ENCODE results near the gene TRPM5.
A peak's percentile ranks its signal among the peaks of the same experiment; 100 is the strongest.
"Not testable (repeated sequence)": the region's sequence is repeated elsewhere in the genome, so short reads cannot be mapped to it uniquely, and the experiment has no call there.

The TRPM5 gene, protein sequence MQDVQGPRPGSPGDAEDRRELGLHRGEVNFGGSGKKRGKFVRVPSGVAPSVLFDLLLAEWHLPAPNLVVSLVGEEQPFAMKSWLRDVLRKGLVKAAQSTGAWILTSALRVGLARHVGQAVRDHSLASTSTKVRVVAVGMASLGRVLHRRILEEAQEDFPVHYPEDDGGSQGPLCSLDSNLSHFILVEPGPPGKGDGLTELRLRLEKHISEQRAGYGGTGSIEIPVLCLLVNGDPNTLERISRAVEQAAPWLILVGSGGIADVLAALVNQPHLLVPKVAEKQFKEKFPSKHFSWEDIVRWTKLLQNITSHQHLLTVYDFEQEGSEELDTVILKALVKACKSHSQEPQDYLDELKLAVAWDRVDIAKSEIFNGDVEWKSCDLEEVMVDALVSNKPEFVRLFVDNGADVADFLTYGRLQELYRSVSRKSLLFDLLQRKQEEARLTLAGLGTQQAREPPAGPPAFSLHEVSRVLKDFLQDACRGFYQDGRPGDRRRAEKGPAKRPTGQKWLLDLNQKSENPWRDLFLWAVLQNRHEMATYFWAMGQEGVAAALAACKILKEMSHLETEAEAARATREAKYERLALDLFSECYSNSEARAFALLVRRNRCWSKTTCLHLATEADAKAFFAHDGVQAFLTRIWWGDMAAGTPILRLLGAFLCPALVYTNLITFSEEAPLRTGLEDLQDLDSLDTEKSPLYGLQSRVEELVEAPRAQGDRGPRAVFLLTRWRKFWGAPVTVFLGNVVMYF (N-terminal part only)
- long read RNA-seq, donor 1: 0 reads
- long read RNA-seq, donor 2: 0 reads
- long read RNA-seq, donor 3: 0 reads
- long read RNA-seq, donor 4: 0 reads
- long read RNA-seq, donor 5: 0 reads
- long read RNA-seq, donor 6: 0 reads
- long read RNA-seq, donor 7: 0 reads
- long read RNA-seq, donor 8: 0 reads

GRCh38 chr11:2443881-2444820, at the start of gene TRPM5:
Gene TRPM5 (minus strand): TSS chr11:2444514. CDS start chr11:2423036, 21,478 bp downstream.
- DNase-seq: peak; percentile 50

DNA sequence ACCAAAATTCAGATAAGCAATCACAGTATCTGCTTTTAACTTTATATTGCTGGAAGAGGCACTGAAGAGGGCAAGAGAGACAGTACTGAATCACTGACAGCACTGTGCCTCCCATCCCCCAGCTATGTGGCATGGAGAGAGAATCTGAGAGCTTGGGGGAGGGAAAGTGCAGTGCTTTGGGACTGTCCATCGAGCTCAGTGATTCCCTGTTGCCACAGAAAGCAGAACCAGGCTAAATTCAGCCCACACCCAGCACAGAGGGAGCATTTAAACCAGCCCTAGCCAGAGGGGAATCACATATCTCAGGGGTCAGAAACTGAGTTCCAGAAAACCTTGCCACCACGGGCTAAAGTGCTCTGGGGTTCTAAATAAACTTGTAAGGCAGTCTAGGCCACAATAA, 44.8 kb upstream of the TRPM5 start:
- no peak for DNase-seq

- no peak for DNase-seq
Observed at GRCh38 chr11:2488004-2488403, 43.7 kb upstream of the TRPM5 start.

DNA sequence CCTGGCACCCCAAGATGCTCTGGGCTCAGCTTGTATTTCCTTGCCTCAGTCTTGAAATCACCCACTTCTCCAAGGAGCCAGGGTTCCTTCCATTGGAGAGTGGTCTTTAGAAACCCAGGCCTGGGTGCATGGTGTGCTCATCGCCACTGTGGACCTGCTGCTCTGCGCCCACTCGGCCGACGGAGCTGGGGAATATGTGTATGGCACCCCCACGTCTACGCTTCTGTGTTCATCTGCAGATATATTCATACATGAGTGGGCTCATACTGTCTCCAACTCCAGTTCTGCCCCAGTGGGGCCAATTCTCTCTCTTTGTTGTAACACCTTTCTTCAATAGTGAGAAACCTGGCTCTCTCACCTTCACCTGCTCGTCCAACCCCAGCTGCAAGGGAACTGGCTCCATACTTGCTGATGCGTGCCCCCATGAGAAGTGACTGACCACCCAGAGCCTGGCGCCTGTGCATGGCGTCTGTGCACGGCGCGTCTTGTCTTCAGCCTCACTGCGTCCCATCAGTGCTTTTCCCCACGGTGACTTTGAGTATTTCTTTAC, 40.3 kb upstream of the TRPM5 start:
- no peak for DNase-seq

DNA sequence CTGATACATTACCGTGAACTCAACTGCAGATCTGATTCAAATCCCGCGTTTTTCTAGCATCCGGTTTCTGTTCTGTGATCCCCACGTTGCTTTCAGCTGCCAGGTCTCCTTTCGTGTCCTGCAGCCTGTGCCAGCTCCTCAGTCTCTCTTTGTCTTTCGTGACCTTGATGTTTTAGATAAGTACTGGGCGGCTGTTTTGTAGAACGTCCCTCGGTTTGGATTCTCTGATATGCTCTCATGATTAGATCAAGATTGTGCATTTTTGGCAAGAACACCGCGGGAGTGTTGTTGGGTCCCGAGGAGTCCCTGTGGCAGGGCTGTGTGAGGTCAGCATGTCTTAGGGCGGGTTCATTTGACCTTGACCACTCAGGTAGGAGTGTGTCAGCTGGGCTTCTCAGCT, 39.1 kb upstream of the TRPM5 start:
- DNase-seq: no peak

DNA sequence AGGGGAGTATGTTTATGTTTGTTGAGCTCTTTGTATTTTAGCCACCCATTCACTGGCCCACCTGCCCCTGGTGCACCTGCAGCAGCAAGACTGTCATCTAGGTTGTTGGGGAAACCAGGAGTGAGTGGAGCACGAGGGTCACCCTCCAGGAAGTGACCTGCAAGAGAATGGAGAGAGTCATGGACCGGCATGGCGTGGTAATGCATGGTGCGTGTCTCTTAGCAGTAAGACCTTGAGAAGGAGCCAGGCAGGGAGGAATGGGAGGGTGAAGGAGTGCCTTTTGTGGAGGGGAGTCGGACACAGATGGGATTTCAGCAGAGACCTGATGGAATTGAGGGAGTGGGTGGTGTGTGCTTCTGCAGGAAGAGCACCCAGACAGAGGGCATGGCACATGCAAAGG, 38.4 kb upstream of the TRPM5 start:
- DNase-seq: no peak

DNA sequence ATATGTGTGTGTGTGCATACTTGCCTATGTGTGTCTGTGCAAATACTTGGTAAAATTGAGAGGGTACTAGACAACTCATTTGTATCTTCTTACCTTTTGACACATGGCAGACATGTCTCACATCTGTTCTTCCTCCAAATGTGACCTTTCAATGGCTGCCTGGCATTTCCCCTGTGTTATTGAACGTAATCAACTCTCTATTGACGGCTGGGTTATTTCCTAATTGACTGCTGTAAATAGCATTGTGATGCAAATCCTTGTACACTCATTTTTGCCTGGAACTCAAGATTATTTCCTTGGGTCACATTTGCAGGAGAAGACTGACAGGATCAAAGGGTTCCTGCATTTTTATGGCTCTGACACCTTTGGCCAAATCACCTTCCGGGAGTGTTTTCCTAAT, 37.9 kb upstream of the TRPM5 start:
- no peak for DNase-seq

GRCh38 chr11:2481253-2481652, 36.9 kb upstream of the TRPM5 start:
- DNase-seq: no peak

GRCh38 chr11:2480874-2481220, 36.5 kb upstream of the TRPM5 start:
- DNase-seq: no peak

DNA sequence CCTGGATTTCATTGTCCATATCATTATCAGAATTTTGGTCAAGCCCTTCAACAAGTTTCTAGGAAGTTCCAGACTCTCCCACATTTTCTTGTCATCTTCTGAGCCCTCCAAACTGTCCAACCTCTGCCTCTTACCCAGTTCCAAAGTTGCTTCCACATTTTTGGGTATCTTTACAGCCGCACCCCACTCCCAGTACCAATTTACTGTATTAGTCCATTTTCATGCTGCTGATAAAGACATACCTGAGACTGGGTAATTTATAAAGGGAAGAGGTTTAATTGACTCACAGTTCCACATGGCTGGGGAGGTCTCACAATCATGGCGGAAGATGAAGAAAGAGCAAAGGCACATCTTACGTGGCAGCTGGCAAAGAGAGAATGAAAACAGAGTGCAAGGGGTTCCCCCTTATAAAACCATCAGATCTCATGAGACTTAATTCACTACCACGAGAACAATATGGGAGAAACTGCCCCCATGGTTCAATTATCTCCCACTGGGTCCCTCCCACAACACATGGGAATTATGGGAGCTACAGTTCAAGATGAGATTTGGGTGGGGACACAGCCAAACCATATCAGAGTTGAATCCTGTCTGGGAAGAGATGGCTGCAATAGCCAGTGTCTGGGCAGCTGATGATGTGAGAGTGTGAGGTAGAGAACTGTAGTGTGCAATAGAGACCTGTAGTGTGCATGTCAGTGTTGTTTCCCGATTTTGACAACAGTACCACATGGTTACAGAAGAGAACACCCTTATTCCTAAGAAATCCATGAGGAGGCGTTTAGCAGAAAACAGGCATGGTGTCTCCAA, 36.0 kb upstream of the TRPM5 start:
- not testable (repeated sequence) for DNase-seq

DNA sequence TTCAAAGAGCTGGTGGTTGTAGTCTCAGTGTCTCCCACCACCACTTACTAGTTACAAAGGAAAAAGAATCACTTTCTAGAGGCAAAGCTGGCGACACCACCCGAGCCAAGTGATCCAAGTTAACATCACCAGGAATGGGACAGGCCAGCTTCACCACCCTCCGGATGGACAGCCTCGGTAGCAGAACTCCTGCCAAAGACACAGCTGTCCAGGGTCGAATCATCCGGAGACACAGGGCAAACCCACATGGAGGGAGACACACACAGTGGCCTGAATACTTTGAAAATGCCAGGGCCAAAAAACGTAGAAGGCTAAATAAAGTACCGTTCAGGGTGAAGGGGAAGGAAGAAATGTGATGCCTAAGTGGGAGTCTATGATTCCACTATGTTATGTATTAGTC, 33.6 kb upstream of the TRPM5 start:
- no peak for DNase-seq

GRCh38 chr11:2477254-2477653, 32.9 kb upstream of the TRPM5 start:
- DNase-seq: no peak

DNA sequence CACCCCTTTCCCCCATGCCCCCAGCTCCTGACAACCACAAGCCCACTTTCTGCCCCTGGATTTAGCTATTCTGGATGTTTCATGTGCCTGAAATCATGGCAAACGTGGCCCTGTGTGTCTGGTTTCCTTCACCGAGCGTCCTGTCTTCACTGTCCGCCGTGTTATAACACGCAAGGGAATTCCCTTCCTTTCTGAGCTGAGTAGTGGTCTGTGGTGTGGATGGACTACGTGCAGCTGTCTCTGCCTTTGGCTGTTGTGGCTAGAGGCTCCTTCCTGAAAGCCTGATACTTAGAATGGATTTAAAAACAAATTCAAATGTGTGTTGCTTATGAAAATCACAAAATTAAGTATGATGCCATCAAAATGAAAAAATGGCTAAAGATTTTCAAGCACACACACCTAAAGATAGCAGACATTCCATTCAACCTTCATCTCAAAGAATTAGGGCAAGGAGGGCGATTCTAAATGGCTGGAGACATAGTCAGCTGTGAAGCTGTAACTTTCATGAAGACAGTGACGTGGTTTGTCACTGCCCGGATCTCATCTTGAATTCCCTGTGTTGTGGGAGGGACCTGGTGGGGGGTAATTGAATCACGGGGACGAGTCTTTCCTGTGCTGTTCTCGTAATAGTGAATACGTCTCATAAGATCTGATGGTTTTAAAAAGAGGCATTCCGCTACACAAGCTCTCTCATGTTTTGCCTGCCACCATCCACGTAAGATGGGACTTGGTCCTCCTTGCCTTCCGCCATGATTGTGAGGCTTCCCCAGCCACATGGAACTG, 31.0 kb upstream of the TRPM5 start:
- no peak for DNase-seq

- no peak for DNase-seq
Observed at GRCh38 chr11:2474059-2474901, 30.0 kb upstream of the TRPM5 start.

GRCh38 chr11:2473361-2474058, 29.2 kb upstream of the TRPM5 start:
- no peak for DNase-seq

DNA sequence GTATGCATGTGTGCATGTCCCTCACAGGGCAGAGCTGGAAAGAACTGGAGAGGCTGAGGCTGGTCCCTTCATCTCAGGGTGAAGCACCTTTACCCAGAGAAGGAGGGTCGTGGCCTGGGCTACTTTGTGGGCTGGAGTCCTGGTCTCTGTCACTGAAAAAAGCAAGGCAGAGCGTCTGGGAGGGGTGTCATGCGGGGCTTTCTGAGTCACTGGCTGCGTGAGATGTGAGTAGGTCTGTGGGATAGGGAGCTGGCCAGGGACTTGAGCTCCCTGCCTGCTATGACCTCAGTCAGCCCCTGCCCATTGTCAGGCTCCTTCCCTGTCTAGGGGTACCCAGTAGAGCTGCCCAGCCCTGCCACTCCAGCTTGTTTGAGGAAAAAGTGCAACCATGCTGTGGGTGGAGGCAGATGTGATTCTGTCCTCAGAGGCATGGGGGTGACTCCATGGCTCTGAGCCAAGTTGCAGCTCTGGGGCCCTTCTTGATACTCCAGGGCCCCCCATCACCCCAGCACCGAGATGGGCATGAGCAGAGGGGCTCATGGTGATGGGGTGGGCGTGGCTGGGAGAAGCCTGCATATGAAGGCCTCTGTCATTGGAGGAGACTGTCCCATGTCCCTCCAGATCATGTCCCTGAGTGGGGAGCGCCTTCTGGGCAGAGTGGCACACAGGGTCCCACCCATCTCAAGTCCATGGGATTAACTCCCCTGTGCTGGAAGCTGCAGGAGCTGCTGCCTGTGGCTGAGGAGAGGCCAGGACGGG, 28.3 kb upstream of the TRPM5 start:
- DNase-seq: no peak

- no peak for DNase-seq
Observed at GRCh38 chr11:2471804-2472096, 27.4 kb upstream of the TRPM5 start.
